OCI-LY3 (cell line): ENCODE results near the gene ABCB6.

ENCODE experiments used
- EZH2phosphoT487 ChIP-seq: fragments of 200-600 bp; shearing (Covaris generic); IDR thresholded peaks from 2 replicates; pipeline ENCODE4 v1.6.1; 2018; ENCODE audit warnings: antibody characterized with exemption, mixed run types, low read depth
- TF ChIP-seq, protein P1 (sequence below): fragments of 200-600, 300-600 bp; sonication (generic); IDR thresholded peaks from 2 replicates; pipeline ENCODE4 v1.5.1; 2014; ENCODE audit warnings: antibody characterized with exemption, low read length, low read depth

DNA sequence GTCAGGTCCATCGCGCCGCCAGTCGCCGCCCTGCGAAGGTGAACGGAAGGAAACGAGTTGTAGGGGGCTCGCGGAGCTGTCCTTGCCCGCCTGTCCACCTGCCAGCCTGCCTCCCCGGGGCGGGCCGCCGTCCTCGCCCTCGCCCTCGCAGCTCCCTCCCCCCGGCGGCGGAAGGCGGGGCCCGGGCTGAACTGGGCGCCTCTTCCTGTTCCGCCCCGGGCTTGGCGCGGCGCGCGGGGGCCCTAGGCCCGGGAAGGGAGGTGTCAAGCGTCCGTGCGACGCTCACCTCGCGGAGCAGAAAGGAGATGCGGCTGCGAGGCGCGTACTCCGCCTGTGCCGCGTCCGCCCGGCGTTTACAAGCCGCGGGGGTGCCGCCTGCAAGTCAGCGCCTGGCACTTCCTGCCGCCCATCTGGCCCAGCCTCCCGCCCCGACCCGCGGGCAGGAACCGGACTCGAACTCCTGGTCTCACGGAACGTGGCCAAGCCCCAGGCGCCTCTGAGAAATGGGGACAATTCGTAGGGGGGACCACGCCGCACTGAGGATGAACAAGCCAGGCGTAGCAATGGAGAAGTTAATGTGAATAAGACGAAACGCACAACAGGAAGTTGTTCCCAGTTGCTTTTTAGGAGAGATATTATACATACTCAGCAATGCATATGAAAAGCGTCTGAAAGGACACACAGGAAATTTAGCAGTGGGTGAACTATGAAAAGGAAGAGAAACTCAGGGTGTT lies 41.8 kb downstream of the ABCB6 start, which contains the start of gene CNPPD1:
- TF ChIP-seq, protein P1, sequence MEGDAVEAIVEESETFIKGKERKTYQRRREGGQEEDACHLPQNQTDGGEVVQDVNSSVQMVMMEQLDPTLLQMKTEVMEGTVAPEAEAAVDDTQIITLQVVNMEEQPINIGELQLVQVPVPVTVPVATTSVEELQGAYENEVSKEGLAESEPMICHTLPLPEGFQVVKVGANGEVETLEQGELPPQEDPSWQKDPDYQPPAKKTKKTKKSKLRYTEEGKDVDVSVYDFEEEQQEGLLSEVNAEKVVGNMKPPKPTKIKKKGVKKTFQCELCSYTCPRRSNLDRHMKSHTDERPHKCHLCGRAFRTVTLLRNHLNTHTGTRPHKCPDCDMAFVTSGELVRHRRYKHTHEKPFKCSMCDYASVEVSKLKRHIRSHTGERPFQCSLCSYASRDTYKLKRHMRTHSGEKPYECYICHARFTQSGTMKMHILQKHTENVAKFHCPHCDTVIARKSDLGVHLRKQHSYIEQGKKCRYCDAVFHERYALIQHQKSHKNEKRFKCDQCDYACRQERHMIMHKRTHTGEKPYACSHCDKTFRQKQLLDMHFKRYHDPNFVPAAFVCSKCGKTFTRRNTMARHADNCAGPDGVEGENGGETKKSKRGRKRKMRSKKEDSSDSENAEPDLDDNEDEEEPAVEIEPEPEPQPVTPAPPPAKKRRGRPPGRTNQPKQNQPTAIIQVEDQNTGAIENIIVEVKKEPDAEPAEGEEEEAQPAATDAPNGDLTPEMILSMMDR = no peak
- TF ChIP-seq EZH2phosphoT487 = no peak
